Muscle of back (tissue), 11 donors: ENCODE measurements around the gene CYB561D2. TPM values are rescaled to one million over a fixed set of nuclear protein-coding genes. Genes with fewer than 3 reads are reported as not detected.

Source experiments
- DNase-seq, 3 donors: peaks; one replicate each; pipeline versions ENCODE4 v3.0.0 to v3.0.0-alpha.2; 2013
- polyA plus RNA-seq, 10 donors: library from polyadenylated mRNA; unstranded; fragments of 120-200 nt; gene quantifications; one replicate each; pipeline ENCODE4 v1.2.1, GENCODE V29; 2013; ENCODE audit not compliant: insufficient read length in 10 of 10

CYB561D2 gene
- polyA plus RNA-seq, 10 donors: 5.9 to 10.2 (median 7.0) TPM

- peak; percentile 33 to 80 (median 69) for DNase-seq
These were observed 14.6 kb downstream of the CYB561D2 start for GRCh38 chr3:50365080-50365841.

GRCh38 chr3:50365842-50366220 is 15.2 kb downstream of the CYB561D2 start:
- DNase-seq: no peak

GRCh38 chr3:50369012-50369670 is 18.5 kb downstream of the CYB561D2 start:
- DNase-seq: no peak

- peak; percentile 54 to 83 (median 69) for DNase-seq
These were observed 19.9 kb downstream of the CYB561D2 start for GRCh38 chr3:50370594-50370993.

- DNase-seq: no peak
These were observed 20.5 kb downstream of the CYB561D2 start for GRCh38 chr3:50371133-50371685.

GRCh38 chr3:50372349-50372748 is 21.7 kb downstream of the CYB561D2 start:
- DNase-seq: no peak

GRCh38 chr3:50373146-50374051 is 22.7 kb downstream of the CYB561D2 start:
- no peak for DNase-seq

GRCh38 chr3:50374363-50375257 is 23.9 kb downstream of the CYB561D2 start:
- no peak for DNase-seq

- DNase-seq: no peak
These were observed 24.7 kb downstream of the CYB561D2 start for GRCh38 chr3:50375258-50375931.

GRCh38 chr3:50378024-50378423 is 27.4 kb downstream of the CYB561D2 start:
- no peak for DNase-seq

- no peak for DNase-seq
These were observed 28.1 kb downstream of the CYB561D2 start for GRCh38 chr3:50378757-50379156.

GRCh38 chr3:50380405-50381085 is 29.9 kb downstream of the CYB561D2 start:
- no peak for DNase-seq

- no peak for DNase-seq
These were observed 30.7 kb downstream of the CYB561D2 start for GRCh38 chr3:50381383-50381782.

- no peak for DNase-seq
These were observed 32.1 kb downstream of the CYB561D2 start for GRCh38 chr3:50382722-50383121.

- DNase-seq: no peak
These were observed 33.1 kb downstream of the CYB561D2 start for GRCh38 chr3:50383750-50384149.

GRCh38 chr3:50385754-50386153 is 35.1 kb downstream of the CYB561D2 start:
- DNase-seq: no peak

- DNase-seq: no peak
These were observed 37.5 kb downstream of the CYB561D2 start for GRCh38 chr3:50388016-50388719.

GRCh38 chr3:50388720-50389413 is 38.2 kb downstream of the CYB561D2 start:
- DNase-seq: no peak

GRCh38 chr3:50389414-50389767 is 38.7 kb downstream of the CYB561D2 start:
- no peak for DNase-seq
